Activated naive CD8-positive, alpha-beta T cell (primary cell): Measurements from ENCODE around the gene CRISP2.
"Not testable (repeated sequence)": the region's sequence is repeated elsewhere in the genome, so short reads cannot be mapped to it uniquely, and the experiment has no call there.

ENCODE experiments used
- H3K27ac Mint-ChIP-seq: one replicate; pipeline ENCODE4 v1.8.0; 2021; ENCODE audit warnings: mixed read lengths
- H3K27me3 Mint-ChIP-seq: one replicate; pipeline ENCODE4 v1.8.0; 2021; ENCODE audit warnings: mixed read lengths
- H3K36me3 Mint-ChIP-seq: one replicate; pipeline ENCODE4 v1.8.0; 2021; ENCODE audit warnings: mixed read lengths
- H3K4me1 Mint-ChIP-seq: one replicate; pipeline ENCODE4 v1.8.0; 2021; ENCODE audit warnings: low read depth, mixed read lengths
- H3K4me3 Mint-ChIP-seq: one replicate; pipeline ENCODE4 v1.8.0; 2021; ENCODE audit warnings: mild to moderate bottlenecking, mixed read lengths
- H3K9me3 Mint-ChIP-seq: one replicate; pipeline ENCODE4 v1.8.0; 2021; ENCODE audit warnings: low read depth, mixed read lengths

Gene CRISP2

GRCh38 chr6:49668083-49668511 is 45.2 kb downstream of the CRISP2 start:
- Mint-ChIP-seq H3K36me3 (no peaks in the 10 kb centered on the region), H3K4me3 (no peak overlapping the region), H3K4me1 (no peaks in the 10 kb centered on the region), H3K27me3 (no peaks in the 10 kb centered on the region), H3K27ac (no peak overlapping the region), H3K9me3 (no peaks in the 10 kb centered on the region)

GRCh38 chr6:49666930-49667757 is 46.2 kb downstream of the CRISP2 start:
- Mint-ChIP-seq H3K9me3 (no peaks in the 10 kb centered on the region), H3K27ac (no peak overlapping the region), H3K27me3 (no peaks in the 10 kb centered on the region), H3K4me3 (no peak overlapping the region), H3K36me3 (no peaks in the 10 kb centered on the region), H3K4me1 (no peaks in the 10 kb centered on the region)

GRCh38 chr6:49666480-49666879 is 46.9 kb downstream of the CRISP2 start:
- no peaks in the 10 kb centered on the region for H3K4me1 Mint-ChIP-seq
- no peak overlapping the region for H3K27ac Mint-ChIP-seq
- H3K36me3 Mint-ChIP-seq = no peaks in the 10 kb centered on the region
- H3K27me3 Mint-ChIP-seq = no peaks in the 10 kb centered on the region
- H3K4me3 Mint-ChIP-seq = no peak overlapping the region
- H3K9me3 Mint-ChIP-seq = no peaks in the 10 kb centered on the region

GRCh38 chr6:49664817-49665216 is 48.5 kb downstream of the CRISP2 start:
- H3K9me3 Mint-ChIP-seq = no peaks in the 10 kb centered on the region
- H3K27ac Mint-ChIP-seq = no peak overlapping the region
- H3K36me3 Mint-ChIP-seq = no peaks in the 10 kb centered on the region
- H3K4me3 Mint-ChIP-seq = no peak overlapping the region
- H3K4me1 Mint-ChIP-seq = no peaks in the 10 kb centered on the region
- H3K27me3 Mint-ChIP-seq = no peaks in the 10 kb centered on the region

- H3K4me3 Mint-ChIP-seq, H3K27me3 Mint-ChIP-seq, H3K4me1 Mint-ChIP-seq, H3K36me3 Mint-ChIP-seq, H3K27ac Mint-ChIP-seq, H3K9me3 Mint-ChIP-seq: not testable (repeated sequence)
Measured at GRCh38 chr6:49664054-49664453, 49.3 kb downstream of the CRISP2 start.

- no peak overlapping the region for H3K27ac Mint-ChIP-seq
- H3K27me3 Mint-ChIP-seq = no peaks in the 10 kb centered on the region
- H3K4me3 Mint-ChIP-seq = no peak overlapping the region
- H3K36me3 Mint-ChIP-seq = no peaks in the 10 kb centered on the region
- H3K4me1 Mint-ChIP-seq = no peaks in the 10 kb centered on the region
- no peaks in the 10 kb centered on the region for H3K9me3 Mint-ChIP-seq
Measured at GRCh38 chr6:49662892-49663261, 50.5 kb downstream of the CRISP2 start.

GRCh38 chr6:49662231-49662891 is 51.0 kb downstream of the CRISP2 start:
- Mint-ChIP-seq H3K4me3 (no peak overlapping the region), H3K36me3 (no peaks in the 10 kb centered on the region), H3K27me3 (no peaks in the 10 kb centered on the region), H3K27ac (no peak overlapping the region), H3K9me3 (no peaks in the 10 kb centered on the region), H3K4me1 (no peaks in the 10 kb centered on the region)

- no peaks in the 10 kb centered on the region for H3K4me1 Mint-ChIP-seq
- H3K27me3 Mint-ChIP-seq = peaks cover 6% of the 10 kb centered on the region
- H3K9me3 Mint-ChIP-seq = peaks cover 4% of the 10 kb centered on the region
- H3K36me3 Mint-ChIP-seq = no peaks in the 10 kb centered on the region
- H3K27ac Mint-ChIP-seq = no peak overlapping the region
- H3K4me3 Mint-ChIP-seq = no peak overlapping the region
Measured at GRCh38 chr6:49653942-49654341, 59.4 kb downstream of the CRISP2 start.

GRCh38 chr6:49653438-49653837 is 59.9 kb downstream of the CRISP2 start:
- Mint-ChIP-seq H3K9me3 (peaks cover 4% of the 10 kb centered on the region), H3K27ac (no peak overlapping the region), H3K36me3 (no peaks in the 10 kb centered on the region), H3K4me3 (no peak overlapping the region), H3K27me3 (peaks cover 6% of the 10 kb centered on the region), H3K4me1 (no peaks in the 10 kb centered on the region)

- Mint-ChIP-seq H3K27ac (no peak overlapping the region), H3K4me3 (no peak overlapping the region), H3K9me3 (peaks cover 4% of the 10 kb centered on the region), H3K4me1 (no peaks in the 10 kb centered on the region), H3K36me3 (no peaks in the 10 kb centered on the region), H3K27me3 (peaks cover 6% of the 10 kb centered on the region)
Measured at GRCh38 chr6:49651239-49651638, 62.1 kb downstream of the CRISP2 start.

GRCh38 chr6:49649988-49650387 is 63.4 kb downstream of the CRISP2 start:
- Mint-ChIP-seq H3K27ac (no peak overlapping the region), H3K27me3 (peaks cover 2% of the 10 kb centered on the region), H3K4me3 (no peak overlapping the region), H3K4me1 (no peaks in the 10 kb centered on the region), H3K9me3 (peaks cover 4% of the 10 kb centered on the region), H3K36me3 (no peaks in the 10 kb centered on the region)

- Mint-ChIP-seq H3K9me3 (peaks cover 9% of the 10 kb centered on the region), H3K36me3 (no peaks in the 10 kb centered on the region), H3K4me1 (no peaks in the 10 kb centered on the region), H3K27me3 (peaks cover 2% of the 10 kb centered on the region), H3K4me3 (no peak overlapping the region), H3K27ac (no peak overlapping the region)
Measured at GRCh38 chr6:49648036-49648435, 65.3 kb downstream of the CRISP2 start.

GRCh38 chr6:49647476-49647875 is 65.9 kb downstream of the CRISP2 start:
- Mint-ChIP-seq H3K4me1 (no peaks in the 10 kb centered on the region), H3K4me3 (no peak overlapping the region), H3K9me3 (peaks cover 9% of the 10 kb centered on the region), H3K27ac (no peak overlapping the region), H3K36me3 (no peaks in the 10 kb centered on the region), H3K27me3 (peaks cover 2% of the 10 kb centered on the region)

GRCh38 chr6:49646942-49647341 is 66.4 kb downstream of the CRISP2 start:
- peaks cover 9% of the 10 kb centered on the region for H3K9me3 Mint-ChIP-seq
- H3K27ac Mint-ChIP-seq = no peak overlapping the region
- peaks cover 2% of the 10 kb centered on the region for H3K27me3 Mint-ChIP-seq
- H3K4me1 Mint-ChIP-seq = no peaks in the 10 kb centered on the region
- no peaks in the 10 kb centered on the region for H3K36me3 Mint-ChIP-seq
- H3K4me3 Mint-ChIP-seq = no peak overlapping the region

GRCh38 chr6:49646130-49646824 is 67.1 kb downstream of the CRISP2 start:
- no peaks in the 10 kb centered on the region for H3K4me1 Mint-ChIP-seq

More at GRCh38 chr6:49646130-49646824, 67.1 kb downstream of the CRISP2 start:
- no peaks in the 10 kb centered on the region for H3K36me3 Mint-ChIP-seq
- peaks cover 2% of the 10 kb centered on the region for H3K27me3 Mint-ChIP-seq
- peaks cover 9% of the 10 kb centered on the region for H3K9me3 Mint-ChIP-seq
- no peak overlapping the region for H3K4me3 Mint-ChIP-seq
- no peak overlapping the region for H3K27ac Mint-ChIP-seq
